GM21529 (cell line): ENCODE measurements around the gene RPL39L.

ENCODE experiments used
- ATAC-seq: cut with Tn5 transposase; IDR thresholded peaks from one replicate; pipeline ENCODE4 v1.9.1; 2021; ENCODE audit not compliant: unreplicated experiment

RPL39L gene

DNA sequence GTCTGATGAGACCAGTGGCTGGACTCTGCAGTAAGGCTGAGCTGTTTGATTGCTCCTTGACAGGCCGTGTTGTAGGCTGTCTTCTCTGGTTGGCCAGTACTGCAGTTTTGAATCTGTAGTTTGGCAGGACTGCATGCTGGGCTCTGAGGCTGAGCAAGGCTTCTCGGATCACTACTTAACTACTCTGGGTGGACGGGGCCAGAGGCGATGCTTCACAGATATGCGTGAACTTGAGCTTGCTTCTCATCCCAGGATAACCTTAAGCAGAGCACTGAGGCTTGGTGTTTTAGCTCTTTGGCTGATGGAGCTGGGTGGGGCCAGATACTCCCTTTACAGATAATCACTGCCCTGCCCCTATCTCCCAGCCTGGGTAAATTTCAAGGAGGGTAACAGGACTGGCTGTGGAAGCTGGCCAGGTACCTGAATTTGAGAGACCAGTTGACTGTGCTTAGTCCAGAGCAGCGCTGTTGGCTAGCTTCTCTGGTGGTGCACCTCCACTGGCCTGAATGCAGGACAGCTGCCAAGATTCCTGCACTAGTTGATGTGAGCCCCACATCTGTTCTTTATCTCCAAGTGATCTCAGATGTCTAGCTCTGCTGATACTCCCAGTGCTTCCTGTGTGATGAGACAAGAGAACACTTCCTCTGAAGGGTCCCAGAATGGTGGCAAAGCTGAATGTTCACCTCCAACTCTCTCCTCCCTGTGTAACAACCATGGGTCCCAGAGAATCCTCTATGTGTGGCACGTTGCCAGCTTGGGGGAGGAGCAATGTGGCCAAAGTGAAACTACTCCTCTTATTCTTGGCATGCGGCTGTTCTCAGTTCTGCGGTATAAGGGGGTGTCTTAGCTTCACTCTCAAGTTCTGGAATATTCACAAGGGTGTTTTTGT lies 37.9 kb downstream of the RPL39L start:
- peak; percentile 57 for ATAC-seq

DNA sequence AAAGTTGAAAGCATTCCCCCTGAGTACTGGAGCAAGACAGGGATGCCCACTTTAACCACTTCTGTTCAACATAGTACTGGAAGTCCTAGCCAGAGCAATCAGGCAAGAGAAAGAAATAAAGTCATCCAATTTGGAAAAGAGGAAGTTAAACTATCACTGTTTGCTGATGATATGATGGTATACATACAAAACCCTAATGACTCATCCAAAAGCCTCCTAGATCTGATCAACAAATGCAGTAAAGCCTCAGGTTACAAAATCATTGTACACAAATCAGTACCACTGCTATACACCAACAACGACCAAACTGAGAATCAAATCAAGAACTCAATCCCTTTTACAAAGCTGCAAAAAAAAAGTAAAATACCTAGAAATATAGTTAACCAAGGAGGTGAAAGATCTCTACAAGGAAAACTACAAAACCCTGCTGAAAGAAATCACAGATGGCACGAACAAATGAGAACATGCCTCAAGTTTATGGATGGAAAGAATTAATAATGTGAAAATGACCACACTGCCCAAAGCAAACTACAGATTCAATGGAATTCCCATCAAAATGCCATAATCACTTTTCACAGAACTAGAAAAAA lies 40.3 kb downstream of the RPL39L start:
- ATAC-seq: no peak

DNA sequence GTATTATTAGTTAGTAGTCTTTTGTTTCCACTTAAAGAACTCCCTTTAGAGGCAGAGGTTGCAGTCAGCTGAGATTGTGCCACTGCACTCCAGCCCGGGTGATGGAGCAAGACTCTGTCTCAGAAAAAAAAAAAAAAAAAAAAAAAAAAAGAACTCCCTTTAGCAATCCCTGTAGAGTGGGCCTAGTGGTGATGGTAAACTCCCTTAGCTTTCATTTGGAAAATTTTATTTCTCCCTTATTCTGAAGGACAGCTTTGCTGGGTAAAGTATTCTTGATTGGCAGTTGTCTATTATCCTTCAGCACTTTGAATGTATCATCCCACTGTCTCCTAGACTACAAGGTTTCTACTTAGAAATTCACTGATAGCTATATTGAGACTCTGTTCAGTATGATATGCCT lies 46.0 kb downstream of the RPL39L start:
- no peak for ATAC-seq

DNA sequence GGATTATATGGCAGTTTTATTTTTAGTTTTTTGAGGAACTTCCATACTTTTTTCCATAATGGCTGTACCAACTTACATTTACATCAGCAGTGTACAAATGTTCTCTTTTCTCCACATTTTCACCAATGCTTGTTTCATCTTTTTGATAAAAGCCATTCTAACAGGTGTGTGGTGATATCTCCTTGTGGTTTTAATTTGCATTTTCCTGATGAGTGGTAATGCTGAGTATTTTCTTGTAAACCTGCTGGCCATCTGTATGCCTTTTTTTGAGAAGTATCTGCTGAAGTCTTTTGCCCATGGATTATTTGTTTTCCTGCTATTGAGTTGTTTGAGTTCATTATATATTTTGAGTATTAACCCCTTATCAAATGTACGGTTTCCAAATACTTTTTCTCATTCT lies 50.6 kb downstream of the RPL39L start:
- ATAC-seq: no peak

DNA sequence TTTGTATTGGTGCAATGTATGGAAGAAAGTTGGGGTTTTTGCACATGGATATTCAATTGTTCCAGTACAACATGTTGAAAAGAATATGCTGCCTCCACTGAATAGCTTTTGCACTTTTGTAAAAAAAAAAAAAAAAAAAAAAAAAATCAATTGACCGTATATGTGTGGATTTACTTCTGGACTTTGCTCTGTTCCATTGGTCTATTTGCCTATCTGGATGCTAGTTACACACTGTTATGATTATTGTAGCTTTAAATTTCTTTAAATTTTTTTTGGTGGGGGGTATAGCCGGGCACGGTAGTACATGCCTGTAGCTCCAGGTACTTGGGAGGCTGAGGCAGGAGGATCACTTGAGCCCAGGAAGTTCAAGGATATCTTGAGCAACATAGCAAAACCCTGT lies 52.5 kb downstream of the RPL39L start:
- no peak for ATAC-seq

DNA sequence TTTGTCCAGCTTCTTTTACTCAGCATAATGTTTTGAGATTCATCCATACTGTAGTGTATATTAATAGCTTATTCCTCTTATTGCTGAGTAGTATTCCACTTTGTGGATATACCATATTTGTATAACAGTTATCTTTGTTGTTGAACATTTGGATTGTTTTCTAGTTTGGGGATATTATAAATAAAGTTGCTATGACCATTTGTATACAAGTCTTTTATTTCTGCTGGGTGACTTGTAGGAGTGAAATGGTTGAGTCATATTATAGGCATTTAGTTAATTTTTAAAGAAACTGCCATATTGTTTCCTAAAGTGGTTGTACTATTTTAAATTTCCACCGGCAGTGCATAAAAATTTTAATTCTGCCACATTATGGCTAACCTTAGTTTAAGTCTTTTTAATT lies 53.4 kb downstream of the RPL39L start:
- ATAC-seq: no peak

DNA sequence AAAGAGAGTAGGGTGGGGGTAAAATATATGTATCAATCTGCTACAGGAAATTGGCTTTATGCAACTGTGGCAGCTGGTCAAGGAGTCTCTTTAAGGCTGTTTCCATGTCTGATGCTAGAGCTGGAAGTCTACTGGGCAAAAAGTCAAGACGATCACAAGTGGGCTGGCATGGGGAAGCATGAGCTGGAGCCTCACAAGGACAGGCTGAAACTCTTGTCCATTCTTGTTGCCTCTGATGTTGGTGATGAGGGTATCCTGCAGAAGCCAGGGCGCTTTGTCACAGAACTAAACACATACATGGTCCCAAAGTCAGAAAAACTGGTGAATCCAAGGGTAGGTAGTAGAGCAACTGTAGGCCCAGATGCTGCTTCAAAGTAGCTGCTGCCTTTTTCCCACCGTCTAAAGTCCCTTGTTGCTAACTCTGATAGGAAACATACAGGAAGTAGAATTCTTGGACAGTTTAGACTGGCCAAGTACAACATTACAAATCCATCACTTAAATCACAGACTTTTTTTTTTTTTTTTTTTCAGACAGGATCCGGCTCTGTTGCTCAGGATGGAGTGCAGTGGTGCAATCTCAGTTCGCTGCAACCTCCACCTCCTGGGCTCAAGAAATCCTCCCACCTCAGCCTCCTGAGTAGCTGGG lies 54.2 kb downstream of the RPL39L start:
- no peak for ATAC-seq

DNA sequence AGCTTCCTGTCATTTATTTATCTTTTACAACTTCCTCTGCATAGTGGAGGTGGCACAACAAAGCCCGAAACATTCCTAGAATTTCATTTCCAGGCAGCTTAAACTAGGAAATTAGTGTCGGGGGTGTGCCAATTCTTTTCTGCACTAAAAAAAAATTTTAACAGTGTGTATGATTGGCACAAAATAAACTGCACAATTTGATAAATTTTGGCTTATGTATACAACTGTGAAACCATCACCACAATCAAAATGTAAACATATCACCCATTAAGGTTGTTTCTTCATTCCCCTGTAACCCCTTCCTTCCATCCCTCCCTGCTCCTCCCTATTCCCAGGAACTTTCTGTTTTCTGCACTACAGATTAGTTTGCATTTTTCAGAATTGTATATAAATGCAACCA lies 54.7 kb downstream of the RPL39L start:
- ATAC-seq: no peak

DNA sequence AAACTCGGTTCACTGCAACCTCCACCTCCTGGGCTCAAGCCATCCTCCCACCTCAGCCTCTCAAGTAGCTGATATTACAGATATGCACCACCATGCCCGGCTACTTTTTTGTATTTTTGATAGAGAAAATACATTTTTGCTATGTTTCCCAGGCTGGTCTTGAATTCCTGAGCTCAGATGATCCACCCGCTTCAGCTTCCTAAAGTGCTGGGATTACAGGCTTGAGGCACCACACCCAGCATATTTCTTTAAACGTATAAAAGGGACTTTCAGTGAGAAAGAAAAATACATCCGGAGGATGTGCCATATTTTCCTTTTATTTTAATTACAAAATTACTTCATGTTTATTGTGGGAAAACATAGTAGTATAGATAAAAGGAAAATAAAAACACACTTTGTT lies 55.2 kb downstream of the RPL39L start:
- ATAC-seq: no peak

DNA sequence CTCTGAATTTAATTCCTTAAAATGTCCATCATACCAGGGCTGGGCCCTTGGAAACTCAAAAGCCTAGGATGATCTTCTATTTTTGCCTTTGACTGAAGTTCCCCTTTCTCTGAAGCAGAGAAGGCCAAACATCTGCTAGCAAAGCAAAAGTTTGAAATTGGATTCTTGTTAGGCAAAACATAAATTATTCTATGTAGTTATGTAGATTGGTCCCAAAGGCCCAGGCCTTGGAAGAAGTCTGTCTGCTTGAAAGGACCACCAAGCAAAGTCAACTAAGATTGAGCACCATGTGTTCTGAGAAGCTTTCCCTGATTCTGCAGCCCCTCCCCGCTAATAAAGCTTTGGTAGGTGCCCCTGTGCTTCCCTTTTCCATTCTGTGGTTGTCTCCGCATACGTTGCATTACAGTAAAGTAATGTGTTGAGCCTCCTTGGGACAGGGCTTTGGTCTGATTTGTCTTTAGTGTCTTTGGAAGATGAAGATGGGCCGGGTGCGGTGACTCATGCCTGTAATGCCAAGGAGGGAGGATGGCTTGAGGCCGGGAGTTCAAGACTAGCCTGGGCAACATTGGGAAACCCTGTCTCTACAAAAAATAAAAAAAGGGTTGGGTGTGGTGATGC lies 56.4 kb downstream of the RPL39L start:
- no peak for ATAC-seq

DNA sequence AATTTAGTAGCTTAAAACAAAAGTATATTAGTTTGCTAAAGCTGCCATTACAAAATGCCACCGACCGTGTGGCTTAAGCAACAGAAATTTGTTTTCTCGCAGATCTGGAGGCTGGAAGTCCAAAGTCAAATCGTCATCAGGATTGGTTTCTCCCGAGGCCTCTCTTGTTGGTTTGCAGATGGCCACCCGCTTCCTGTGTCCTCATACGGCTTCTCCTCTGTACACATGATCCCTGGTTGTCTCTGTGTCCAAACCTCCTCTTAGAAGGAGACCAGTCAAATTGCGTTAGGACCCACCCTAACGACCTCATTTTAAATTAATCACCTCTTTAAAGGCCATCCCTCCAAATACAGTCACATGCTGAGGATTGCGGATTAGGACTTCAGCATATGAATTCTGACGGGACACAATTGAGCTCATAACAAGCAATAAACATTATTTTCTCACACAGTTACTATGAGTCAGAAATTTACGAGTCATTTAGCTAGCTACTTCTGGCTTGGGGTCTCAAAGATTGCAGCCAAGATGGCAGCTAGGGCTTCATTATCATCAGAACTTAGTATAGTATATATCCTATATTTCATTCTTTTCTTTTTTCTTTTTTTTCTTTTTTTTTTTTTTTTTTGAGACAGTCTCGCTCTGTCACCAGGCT lies 58.4 kb downstream of the RPL39L start:
- no peak for ATAC-seq

DNA sequence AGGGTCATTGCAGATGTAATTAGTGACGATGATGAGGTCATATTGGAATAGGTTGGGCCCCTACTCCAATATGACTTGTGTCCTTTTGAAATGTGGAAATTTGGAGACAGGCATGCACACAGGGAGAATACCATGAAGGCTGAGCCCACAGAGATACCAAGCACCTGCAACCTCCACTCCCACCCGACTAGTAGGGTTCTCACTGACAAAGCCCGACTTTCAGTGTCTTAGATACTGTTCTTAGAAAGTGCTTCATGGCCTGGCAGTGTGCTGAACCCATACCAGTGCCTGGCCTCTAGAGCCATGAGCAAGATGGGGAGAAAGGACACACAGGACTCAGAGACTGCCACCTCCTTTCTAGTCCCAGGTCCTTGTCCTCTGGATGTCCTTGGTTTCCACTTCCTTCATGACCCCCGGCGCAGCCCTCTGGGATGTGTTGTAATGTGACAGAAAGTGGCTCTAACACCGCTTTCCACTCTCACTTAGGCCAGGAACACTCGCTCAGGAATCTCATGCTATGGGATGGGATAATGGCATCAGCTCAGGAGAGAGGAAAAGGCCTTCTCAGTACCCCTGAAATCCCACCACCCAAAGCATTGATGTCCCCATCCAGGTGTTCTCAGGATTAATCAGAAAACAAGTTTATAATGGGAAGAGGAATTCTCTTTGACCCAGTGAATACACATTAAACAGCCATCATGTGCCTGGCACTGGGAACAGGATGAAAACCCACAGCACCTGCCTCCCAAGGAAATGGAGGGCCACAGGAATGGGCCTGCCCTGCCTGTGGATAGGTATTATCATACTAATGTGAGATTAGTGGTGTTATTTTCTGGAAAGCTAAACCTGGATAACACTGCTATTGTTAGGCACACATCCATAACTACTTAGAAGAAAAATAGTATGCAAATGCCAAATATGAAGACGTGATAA lies 59.9 kb downstream of the RPL39L start:
- ATAC-seq: no peak

DNA sequence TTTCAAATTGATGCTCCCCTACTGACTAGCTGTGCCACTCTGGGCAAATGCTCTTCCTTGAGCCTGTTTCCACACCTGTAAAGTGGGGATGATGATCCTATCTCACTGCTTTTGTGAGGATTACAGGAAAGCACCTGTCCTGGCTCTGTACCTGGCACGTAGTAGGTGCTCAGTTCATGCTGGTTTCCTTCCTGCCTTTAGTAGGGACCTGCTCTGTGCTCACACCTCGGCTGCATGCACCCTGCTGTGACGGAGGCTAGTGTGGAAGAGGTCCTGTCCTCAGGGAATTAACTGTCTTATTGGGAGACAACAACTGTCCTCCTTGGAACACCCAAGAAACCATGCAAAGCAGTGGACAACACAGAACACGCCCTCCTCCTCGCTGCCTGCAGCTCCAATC lies 61.8 kb downstream of the RPL39L start:
- ATAC-seq: no peak

DNA sequence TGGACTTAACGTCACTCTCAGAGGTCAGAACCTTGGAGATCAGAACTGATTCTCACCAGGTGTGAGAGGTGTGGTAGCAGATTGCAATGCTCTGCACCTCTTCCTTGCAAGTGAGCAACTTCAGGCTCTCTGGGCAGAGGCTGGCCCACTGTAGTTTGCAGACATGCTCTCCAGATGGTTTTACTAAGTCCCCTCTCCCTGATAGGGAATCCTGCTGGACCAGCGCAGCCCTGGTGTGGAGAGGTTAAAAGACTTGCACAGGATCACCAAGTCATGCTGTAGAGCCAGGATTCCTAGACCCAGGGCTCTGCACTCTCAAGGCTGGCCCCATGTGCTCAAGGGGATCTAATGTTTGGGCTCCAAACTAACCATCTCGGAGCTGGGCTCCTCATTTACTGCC lies 62.2 kb downstream of the RPL39L start:
- ATAC-seq: no peak

DNA sequence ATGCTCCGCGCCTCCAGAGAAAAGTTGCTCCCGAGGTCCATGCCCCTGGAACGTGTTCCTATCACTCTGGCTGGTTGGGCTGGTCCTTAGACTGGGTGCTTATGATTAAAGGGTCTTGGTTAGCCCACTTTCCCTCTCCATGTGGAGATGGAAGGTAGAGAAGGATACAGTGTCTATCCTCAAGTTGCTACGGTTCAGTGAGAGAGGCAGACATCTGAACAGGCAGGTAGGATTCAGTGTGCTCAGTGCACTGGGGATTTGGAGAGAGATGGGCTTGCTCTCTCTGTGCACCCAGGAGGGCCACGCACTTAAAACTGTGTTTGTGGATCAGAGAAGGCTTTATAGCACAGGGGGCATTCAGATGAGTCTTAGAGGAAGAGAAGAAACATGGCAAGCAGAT lies 63.0 kb downstream of the RPL39L start:
- ATAC-seq: no peak

DNA sequence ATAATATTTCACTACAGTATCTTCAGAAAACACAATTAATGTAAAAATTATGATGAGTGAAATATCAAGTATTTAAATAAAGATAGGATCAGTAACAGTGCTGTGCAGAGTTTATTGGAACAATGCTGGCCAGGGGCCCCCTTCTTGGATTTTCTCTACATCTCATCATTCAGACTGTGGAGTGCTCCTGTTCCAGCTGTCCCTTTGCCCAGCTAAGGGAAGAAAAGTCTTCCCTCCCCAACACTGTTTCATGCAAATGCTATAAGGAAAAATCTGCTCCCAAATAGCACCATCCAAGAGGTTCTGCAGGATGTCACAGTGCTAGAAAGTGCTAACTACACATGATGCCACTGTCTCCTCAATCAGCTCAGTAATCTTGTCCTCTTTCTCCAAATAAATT lies 64.5 kb downstream of the RPL39L start:
- ATAC-seq: no peak

DNA sequence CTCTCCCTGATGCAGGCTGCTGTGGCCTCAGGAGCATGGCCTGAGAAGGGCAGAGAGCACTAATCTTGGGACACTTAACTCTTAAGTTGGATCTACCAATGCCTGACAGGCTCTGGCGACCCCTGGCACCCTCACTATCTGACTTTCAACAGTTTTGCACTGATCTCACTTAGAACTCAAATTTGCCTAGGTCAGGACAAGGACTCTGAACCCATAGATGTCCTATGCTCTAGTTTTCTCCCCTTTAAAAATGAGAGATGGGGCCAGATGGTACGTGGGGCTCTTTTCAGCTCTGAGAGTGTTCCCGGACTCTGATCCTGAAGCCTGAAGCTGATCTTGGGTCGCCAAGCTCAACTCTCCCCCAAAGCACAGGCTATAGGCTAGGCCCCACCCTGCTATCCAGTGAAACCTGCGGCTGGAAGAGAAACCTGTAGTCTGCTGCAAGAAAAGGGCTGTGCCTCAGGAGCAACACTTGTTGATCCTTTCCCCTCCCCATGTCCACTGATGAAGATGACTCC lies 65.7 kb downstream of the RPL39L start:
- ATAC-seq: no peak

DNA sequence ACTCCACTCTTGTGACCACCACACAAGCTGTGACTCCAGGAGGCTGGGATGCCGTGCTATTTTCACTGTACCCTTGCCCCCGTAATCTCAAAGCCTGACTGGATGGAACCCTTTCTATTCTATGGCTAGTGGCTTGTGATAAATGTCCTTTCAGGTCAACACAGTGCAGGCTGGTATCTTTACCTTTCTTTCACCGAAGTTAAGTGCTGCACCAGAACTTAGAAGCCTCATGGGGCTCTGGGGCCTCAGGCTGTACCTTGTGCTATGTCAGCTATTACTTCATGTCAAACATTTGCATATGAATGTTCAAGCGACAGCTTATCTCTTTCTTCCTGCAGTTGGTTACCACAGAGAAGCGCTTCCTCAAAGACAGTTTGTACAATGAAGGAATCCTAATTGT lies 66.8 kb downstream of the RPL39L start:
- no peak for ATAC-seq

DNA sequence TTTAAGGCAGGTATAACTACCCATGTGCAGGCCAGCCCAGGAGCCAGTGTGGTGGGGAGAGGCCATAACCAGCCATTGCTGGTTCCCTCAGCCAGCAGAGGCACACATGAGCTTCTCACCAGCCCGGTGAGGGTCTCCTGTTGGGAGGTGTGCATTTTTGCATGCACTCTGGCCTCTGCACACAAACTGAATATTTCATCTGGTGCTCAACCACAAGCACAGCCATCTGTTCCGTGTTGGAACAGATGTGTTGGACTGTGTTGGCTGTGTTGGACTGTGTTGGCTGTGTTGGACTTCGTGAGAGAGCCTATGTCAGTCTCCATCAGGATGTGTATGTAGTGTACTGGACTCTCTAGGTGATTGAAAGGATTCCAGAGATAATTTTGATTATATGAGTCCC lies 67.2 kb downstream of the RPL39L start:
- no peak for ATAC-seq
